ENCODE measurements around the gene EPB41L2. TPM values are rescaled to one million over a fixed set of nuclear protein-coding genes. Genes with fewer than 3 reads are reported as not detected.

The EPB41L2 gene
- total RNA-seq, 1 experiment from 2014 or later = 199 TPM

DNA sequence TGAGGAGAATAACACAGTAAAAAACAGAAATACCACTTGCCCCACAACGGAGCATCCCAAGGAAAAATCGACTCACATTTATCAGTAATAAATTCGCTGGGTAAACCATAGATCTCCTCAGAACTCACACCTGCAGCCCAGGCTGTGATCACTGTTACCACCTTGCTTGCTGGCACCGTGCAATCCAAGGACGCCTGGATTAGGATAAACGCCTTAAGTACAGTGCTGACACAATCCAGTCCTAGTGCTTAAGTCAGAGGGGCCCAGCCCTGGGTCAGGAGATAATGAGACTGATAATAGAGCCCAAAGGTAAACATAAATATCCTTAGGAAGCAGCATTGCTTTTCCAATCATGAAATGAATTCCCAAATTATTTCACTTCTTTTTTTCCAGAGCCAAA lies 62.5 kb downstream of the EPB41L2 start:
- DNase-seq (ENCODE audit: low read depth, low spot score) = no peak
- Histone ChIP-seq H3K27ac (ENCODE audit: low read length) (no peak overlapping the region), H3K9me3 (ENCODE audit: control insufficient read depth, insufficient read depth, low read depth, low read length) (no peaks in the 10 kb centered on the region), H3K4me3 (ENCODE audit: low read depth in 2 of 2, low read length in 2 of 2) (no peak overlapping the region), H3K4me1 (ENCODE audit: control insufficient read depth, insufficient read depth, low read length) (peaks cover 82% of the 10 kb centered on the region), H3K27me3 (ENCODE audit: control insufficient read depth, insufficient read depth, low read length) (no peaks in the 10 kb centered on the region), H3K36me3 (ENCODE audit: control insufficient read depth, insufficient read depth, low read length) (no peaks in the 10 kb centered on the region)
- intact Hi-C loops (cut with micrococcal nuclease; ENCODE audit: unreplicated experiment) = no loop called here
- ChIA-PET POLR2A (no interaction called here), CTCF (no interaction called here)
- TF ChIP-seq, protein P1, sequence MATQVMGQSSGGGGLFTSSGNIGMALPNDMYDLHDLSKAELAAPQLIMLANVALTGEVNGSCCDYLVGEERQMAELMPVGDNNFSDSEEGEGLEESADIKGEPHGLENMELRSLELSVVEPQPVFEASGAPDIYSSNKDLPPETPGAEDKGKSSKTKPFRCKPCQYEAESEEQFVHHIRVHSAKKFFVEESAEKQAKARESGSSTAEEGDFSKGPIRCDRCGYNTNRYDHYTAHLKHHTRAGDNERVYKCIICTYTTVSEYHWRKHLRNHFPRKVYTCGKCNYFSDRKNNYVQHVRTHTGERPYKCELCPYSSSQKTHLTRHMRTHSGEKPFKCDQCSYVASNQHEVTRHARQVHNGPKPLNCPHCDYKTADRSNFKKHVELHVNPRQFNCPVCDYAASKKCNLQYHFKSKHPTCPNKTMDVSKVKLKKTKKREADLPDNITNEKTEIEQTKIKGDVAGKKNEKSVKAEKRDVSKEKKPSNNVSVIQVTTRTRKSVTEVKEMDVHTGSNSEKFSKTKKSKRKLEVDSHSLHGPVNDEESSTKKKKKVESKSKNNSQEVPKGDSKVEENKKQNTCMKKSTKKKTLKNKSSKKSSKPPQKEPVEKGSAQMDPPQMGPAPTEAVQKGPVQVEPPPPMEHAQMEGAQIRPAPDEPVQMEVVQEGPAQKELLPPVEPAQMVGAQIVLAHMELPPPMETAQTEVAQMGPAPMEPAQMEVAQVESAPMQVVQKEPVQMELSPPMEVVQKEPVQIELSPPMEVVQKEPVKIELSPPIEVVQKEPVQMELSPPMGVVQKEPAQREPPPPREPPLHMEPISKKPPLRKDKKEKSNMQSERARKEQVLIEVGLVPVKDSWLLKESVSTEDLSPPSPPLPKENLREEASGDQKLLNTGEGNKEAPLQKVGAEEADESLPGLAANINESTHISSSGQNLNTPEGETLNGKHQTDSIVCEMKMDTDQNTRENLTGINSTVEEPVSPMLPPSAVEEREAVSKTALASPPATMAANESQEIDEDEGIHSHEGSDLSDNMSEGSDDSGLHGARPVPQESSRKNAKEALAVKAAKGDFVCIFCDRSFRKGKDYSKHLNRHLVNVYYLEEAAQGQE (IDR thresholded peaks at IDR 0.05; ENCODE audit: insufficient read depth in 1 of 2, low read depth in 2 of 2, low read length in 1 of 2) = no peak
- TF ChIP-seq TCF7L2 (IDR thresholded peaks at IDR 0.05; ENCODE audit: low read depth, low read length) = no peak
- no peak for TF ChIP-seq SIN3A (IDR thresholded peaks at IDR 0.05; ENCODE audit: borderline replicate concordance, insufficient read depth, low read depth, low read length)
- no peak for TF ChIP-seq POLR2AphosphoS5 (IDR thresholded peaks at IDR 0.05; ENCODE audit: low read depth, low read length)
- TF ChIP-seq, protein P2, sequence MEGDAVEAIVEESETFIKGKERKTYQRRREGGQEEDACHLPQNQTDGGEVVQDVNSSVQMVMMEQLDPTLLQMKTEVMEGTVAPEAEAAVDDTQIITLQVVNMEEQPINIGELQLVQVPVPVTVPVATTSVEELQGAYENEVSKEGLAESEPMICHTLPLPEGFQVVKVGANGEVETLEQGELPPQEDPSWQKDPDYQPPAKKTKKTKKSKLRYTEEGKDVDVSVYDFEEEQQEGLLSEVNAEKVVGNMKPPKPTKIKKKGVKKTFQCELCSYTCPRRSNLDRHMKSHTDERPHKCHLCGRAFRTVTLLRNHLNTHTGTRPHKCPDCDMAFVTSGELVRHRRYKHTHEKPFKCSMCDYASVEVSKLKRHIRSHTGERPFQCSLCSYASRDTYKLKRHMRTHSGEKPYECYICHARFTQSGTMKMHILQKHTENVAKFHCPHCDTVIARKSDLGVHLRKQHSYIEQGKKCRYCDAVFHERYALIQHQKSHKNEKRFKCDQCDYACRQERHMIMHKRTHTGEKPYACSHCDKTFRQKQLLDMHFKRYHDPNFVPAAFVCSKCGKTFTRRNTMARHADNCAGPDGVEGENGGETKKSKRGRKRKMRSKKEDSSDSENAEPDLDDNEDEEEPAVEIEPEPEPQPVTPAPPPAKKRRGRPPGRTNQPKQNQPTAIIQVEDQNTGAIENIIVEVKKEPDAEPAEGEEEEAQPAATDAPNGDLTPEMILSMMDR (IDR thresholded peaks at IDR 0.05) = no peak
- in situ Hi-C loops (cut with HindIII; ENCODE audit: low pct_unique_long_range_greater_than_20kb, low sequenced_read_pairs) = no loop called here
- ATAC-seq = no peak
- no TSS peak for BruUV-seq (replicated peaks)

- in situ Hi-C loops (cut with HindIII; ENCODE audit: low pct_unique_long_range_greater_than_20kb, low sequenced_read_pairs) = no loop called here
- intact Hi-C loops (cut with micrococcal nuclease; ENCODE audit: unreplicated experiment) = no loop called here
- DNase-seq (ENCODE audit: low read depth, low spot score) (no peak), ATAC-seq (no peak)
- Histone ChIP-seq H3K4me1 (ENCODE audit: control insufficient read depth, insufficient read depth, low read length) (peaks cover 60% of the 10 kb centered on the region), H3K27ac (ENCODE audit: low read length) (peak overlapping the region; percentile 76), H3K27me3 (ENCODE audit: control insufficient read depth, insufficient read depth, low read length) (no peaks in the 10 kb centered on the region), H3K36me3 (ENCODE audit: control insufficient read depth, insufficient read depth, low read length) (no peaks in the 10 kb centered on the region), H3K4me3 (ENCODE audit: low read depth in 2 of 2, low read length in 2 of 2) (no peak overlapping the region), H3K9me3 (ENCODE audit: control insufficient read depth, insufficient read depth, low read depth, low read length) (no peaks in the 10 kb centered on the region)
- TF ChIP-seq POLR2AphosphoS5 (IDR thresholded peaks at IDR 0.05; ENCODE audit: low read depth, low read length) (no peak), SIN3A (IDR thresholded peaks at IDR 0.05; ENCODE audit: borderline replicate concordance, insufficient read depth, low read depth, low read length) (no peak), TCF7L2 (IDR thresholded peaks at IDR 0.05; ENCODE audit: low read depth, low read length) (no peak)
- TF ChIP-seq, protein P1 (IDR thresholded peaks at IDR 0.05; ENCODE audit: insufficient read depth in 1 of 2, low read depth in 2 of 2, low read length in 1 of 2) = no peak
- TF ChIP-seq, protein P2 (IDR thresholded peaks at IDR 0.05) = no peak
- ChIA-PET POLR2A (interaction anchor here (0.6 to 0.7 kb wide), 2 partner anchors 19 to 483 kb away, joined by 3 read pairs; no protein-coding TSS in a partner anchor), CTCF (no interaction called here)
- BruUV-seq (replicated peaks) = no TSS peak
Measured at GRCh38 chr6:130997061-130997753, 65.8 kb downstream of the EPB41L2 start.
